Frontal cortex (tissue), 4 donors: ENCODE results near the gene CAPS. TPM values are rescaled to one million over a fixed set of nuclear protein-coding genes. Genes with fewer than 3 reads are reported as not detected.
"Not testable (repeated sequence)": the region's sequence is repeated elsewhere in the genome, so short reads cannot be mapped to it uniquely, and the experiment has no call there.

Experiments used
- DNase-seq, 2 donors: peaks; one replicate each; pipeline ENCODE4 v3.0.0; 2012; ENCODE audit warnings: low spot score in 2 of 2
- FAIRE-seq: peaks from 2 replicates; lab custom pipeline; 2012; peaks lifted over from hg19 to GRCh38; lab: Jason Lieb, UNC
- total RNA-seq: library from RNA; depleted of rRNA; stranded (reverse); fragments of >200 nt; gene quantifications from one replicate; pipeline ENCODE4 v1.2.3, GENCODE V29; 2014
- donor health status: control.
- donor health status: control.
- donor health status: control.

Gene CAPS
- total RNA-seq, 1 donor from 2014 or later: 2.4 TPM

GRCh38 chr19:5952193-5953029 is 38.4 kb downstream of the CAPS start:
- DNase-seq (no peak), FAIRE-seq (no peak)

GRCh38 chr19:5953030-5953589 is 39.1 kb downstream of the CAPS start:
- no peak for DNase-seq
- no peak for FAIRE-seq

- DNase-seq: no peak
- no peak for FAIRE-seq
Observed at GRCh38 chr19:5953680-5954213, 39.7 kb downstream of the CAPS start.

- FAIRE-seq: no peak
Observed at GRCh38 chr19:5954293-5954692, 40.2 kb downstream of the CAPS start.

GRCh38 chr19:5955636-5955935 is 41.5 kb downstream of the CAPS start:
- FAIRE-seq (no peak), DNase-seq (no peak)

More at GRCh38 chr19:5954293-5954692, 40.2 kb downstream of the CAPS start:
- DNase-seq: no peak

- DNase-seq (no peak), FAIRE-seq (no peak)
Observed at GRCh38 chr19:5956323-5956722, 42.3 kb downstream of the CAPS start.

- no peak for DNase-seq
- no peak for FAIRE-seq
Observed at GRCh38 chr19:5956728-5957127, 42.7 kb downstream of the CAPS start.

- FAIRE-seq (no peak), DNase-seq (no peak)
Observed at GRCh38 chr19:5957170-5957569, 43.1 kb downstream of the CAPS start.

- DNase-seq (no peak), FAIRE-seq (no peak)
Observed at GRCh38 chr19:5958074-5958850, 44.2 kb downstream of the CAPS start.

GRCh38 chr19:5958851-5959122 is 44.7 kb downstream of the CAPS start:
- no peak for FAIRE-seq

GRCh38 chr19:5959260-5960004 is 45.4 kb downstream of the CAPS start:
- no peak for FAIRE-seq

More at GRCh38 chr19:5958851-5959122, 44.7 kb downstream of the CAPS start:
- DNase-seq: no peak

GRCh38 chr19:5960005-5961001 is 46.2 kb downstream of the CAPS start:
- FAIRE-seq (no peak), DNase-seq (no peak)

More at GRCh38 chr19:5959260-5960004, 45.4 kb downstream of the CAPS start:
- no peak for DNase-seq

GRCh38 chr19:5961641-5961968 is 47.6 kb downstream of the CAPS start:
- FAIRE-seq, DNase-seq: not testable (repeated sequence)

GRCh38 chr19:5961969-5962945 is 48.2 kb downstream of the CAPS start:
- FAIRE-seq (no peak), DNase-seq (peak in 1 of 2 donors; percentile 63)

GRCh38 chr19:5963259-5963658 is 49.2 kb downstream of the CAPS start:
- FAIRE-seq, DNase-seq: not testable (repeated sequence)

GRCh38 chr19:5963855-5964254 is 49.8 kb downstream of the CAPS start:
- FAIRE-seq: no peak
- DNase-seq: no peak

- DNase-seq (no peak), FAIRE-seq (no peak)
Observed at GRCh38 chr19:5964816-5965565, 50.9 kb downstream of the CAPS start.
